Measurements from ENCODE around the gene FER. TPM values are rescaled to one million over a fixed set of nuclear protein-coding genes. Genes with fewer than 3 reads are reported as not detected.

Gene FER
- total and polyA plus RNA-seq, 2 experiments from 2014 or later, result 25.9 to 30.7 TPM

DNA sequence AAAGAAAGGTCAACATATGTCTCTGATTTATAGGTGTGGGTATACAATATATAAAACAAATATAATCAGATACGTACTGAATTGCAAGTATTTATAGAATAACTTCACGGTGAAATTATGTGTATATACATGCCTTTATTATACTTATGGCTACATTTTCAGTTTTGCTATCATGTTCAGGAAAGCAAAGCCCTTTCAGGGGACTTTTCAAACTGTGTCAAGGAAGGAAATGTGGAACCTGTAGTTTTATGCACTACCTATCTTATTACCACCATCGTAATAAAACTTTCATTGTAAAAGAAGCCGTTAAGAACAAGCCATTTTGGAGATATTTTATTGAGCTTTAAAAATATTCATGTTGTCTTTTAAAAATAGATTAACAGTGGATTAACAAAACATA is 404.9 kb downstream of the FER start:
- TF ChIP-seq, protein P1, sequence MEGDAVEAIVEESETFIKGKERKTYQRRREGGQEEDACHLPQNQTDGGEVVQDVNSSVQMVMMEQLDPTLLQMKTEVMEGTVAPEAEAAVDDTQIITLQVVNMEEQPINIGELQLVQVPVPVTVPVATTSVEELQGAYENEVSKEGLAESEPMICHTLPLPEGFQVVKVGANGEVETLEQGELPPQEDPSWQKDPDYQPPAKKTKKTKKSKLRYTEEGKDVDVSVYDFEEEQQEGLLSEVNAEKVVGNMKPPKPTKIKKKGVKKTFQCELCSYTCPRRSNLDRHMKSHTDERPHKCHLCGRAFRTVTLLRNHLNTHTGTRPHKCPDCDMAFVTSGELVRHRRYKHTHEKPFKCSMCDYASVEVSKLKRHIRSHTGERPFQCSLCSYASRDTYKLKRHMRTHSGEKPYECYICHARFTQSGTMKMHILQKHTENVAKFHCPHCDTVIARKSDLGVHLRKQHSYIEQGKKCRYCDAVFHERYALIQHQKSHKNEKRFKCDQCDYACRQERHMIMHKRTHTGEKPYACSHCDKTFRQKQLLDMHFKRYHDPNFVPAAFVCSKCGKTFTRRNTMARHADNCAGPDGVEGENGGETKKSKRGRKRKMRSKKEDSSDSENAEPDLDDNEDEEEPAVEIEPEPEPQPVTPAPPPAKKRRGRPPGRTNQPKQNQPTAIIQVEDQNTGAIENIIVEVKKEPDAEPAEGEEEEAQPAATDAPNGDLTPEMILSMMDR (IDR thresholded peaks at IDR 0.05; ENCODE audit: low read depth, low read length), result no peak
- Histone ChIP-seq H3K4me1 (ENCODE audit: low read depth) (no peaks in the 10 kb centered on the region), H3K27me3 (no peaks in the 10 kb centered on the region), H3K9me3 (ENCODE audit: low read depth) (no peaks in the 10 kb centered on the region), H3K4me3 (no peak overlapping the region), H3K36me3 (no peaks in the 10 kb centered on the region), H3K27ac (no peak overlapping the region)
- no peak for DNase-seq (ENCODE audit: low read depth in 1 of 2, low spot score in 1 of 2)

DNA sequence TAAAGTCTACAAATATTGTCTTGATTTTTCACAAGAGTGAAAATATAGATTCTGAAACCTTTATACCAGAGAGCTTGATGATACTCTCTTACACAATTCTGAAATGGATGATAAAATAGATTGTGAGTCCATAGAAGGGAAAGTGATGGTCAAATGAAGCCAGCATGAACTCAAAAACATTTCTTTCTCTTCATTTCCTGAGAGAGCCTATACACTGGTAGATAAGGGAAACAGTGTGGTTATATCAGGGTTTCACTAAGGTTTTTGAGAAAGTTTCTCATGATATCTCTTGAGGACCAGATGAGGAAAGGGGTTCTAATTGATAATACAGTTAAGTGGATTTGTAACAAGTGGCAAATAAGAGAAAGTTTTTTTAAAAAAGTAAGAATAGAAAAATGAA is 407.9 kb downstream of the FER start:
- no peaks in the 10 kb centered on the region for H3K27me3 ChIP-seq
- H3K27ac ChIP-seq, result no peak overlapping the region
- H3K4me3 ChIP-seq, result no peak overlapping the region
- H3K4me1 ChIP-seq (ENCODE audit: low read depth), result no peaks in the 10 kb centered on the region
- TF ChIP-seq, protein P1 (IDR thresholded peaks at IDR 0.05; ENCODE audit: low read depth, low read length), result no peak
- no peaks in the 10 kb centered on the region for H3K36me3 ChIP-seq
- H3K9me3 ChIP-seq (ENCODE audit: low read depth), result no peaks in the 10 kb centered on the region
- DNase-seq (ENCODE audit: low read depth in 1 of 2, low spot score in 1 of 2), result no peak

DNA sequence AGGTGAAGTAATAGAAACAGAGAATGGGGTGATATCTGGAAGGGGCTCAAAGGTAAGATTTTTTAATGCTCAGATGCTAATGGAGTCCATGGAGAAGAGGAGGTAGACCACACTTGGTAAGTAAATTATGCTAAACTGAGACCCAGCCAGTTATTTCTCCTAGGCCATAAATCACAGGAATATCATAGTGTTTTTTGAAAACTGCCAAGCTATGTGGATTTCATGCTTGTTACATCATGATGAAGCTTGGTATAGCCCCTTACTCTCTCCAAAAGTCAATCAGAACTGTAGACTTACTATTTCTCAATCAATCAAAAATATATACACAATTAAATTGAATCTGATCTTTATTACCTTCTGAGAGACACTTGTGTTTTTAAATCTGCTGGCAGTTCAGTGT is 409.2 kb downstream of the FER start:
- no peak overlapping the region for H3K4me3 ChIP-seq
- H3K4me1 ChIP-seq (ENCODE audit: low read depth), result no peaks in the 10 kb centered on the region
- H3K9me3 ChIP-seq (ENCODE audit: low read depth), result no peaks in the 10 kb centered on the region
- no peak for DNase-seq (ENCODE audit: low read depth in 1 of 2, low spot score in 1 of 2)
- H3K36me3 ChIP-seq, result no peaks in the 10 kb centered on the region
- no peaks in the 10 kb centered on the region for H3K27me3 ChIP-seq
- TF ChIP-seq, protein P1 (IDR thresholded peaks at IDR 0.05; ENCODE audit: low read depth, low read length), result no peak
- H3K27ac ChIP-seq, result no peak overlapping the region

DNA sequence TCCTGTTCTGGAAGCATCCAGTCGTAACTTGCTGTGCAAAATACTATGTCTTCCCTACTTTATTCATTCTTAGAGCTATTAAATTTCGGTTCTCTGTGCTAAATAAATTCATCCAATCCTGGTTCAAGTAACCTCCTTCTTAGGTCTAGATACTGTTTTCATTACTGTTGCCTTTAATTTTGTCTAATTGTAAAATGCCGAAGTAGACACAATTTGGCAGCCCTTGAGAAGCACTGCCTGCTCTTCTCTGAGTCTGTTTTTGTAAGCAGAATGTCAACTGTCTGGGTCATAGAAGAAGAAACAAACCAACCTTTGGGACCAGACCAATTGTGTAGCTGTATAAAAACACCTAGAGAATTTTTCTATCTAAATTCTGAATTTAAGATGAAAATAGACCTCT is 412.8 kb downstream of the FER start:
- H3K27ac ChIP-seq, result no peak overlapping the region
- H3K27me3 ChIP-seq, result no peaks in the 10 kb centered on the region
- H3K36me3 ChIP-seq, result no peaks in the 10 kb centered on the region
- no peaks in the 10 kb centered on the region for H3K9me3 ChIP-seq (ENCODE audit: low read depth)
- H3K4me1 ChIP-seq (ENCODE audit: low read depth), result no peaks in the 10 kb centered on the region
- DNase-seq (ENCODE audit: low read depth in 1 of 2, low spot score in 1 of 2), result no peak
- H3K4me3 ChIP-seq, result no peak overlapping the region
- TF ChIP-seq, protein P1 (IDR thresholded peaks at IDR 0.05; ENCODE audit: low read depth, low read length), result no peak

DNA sequence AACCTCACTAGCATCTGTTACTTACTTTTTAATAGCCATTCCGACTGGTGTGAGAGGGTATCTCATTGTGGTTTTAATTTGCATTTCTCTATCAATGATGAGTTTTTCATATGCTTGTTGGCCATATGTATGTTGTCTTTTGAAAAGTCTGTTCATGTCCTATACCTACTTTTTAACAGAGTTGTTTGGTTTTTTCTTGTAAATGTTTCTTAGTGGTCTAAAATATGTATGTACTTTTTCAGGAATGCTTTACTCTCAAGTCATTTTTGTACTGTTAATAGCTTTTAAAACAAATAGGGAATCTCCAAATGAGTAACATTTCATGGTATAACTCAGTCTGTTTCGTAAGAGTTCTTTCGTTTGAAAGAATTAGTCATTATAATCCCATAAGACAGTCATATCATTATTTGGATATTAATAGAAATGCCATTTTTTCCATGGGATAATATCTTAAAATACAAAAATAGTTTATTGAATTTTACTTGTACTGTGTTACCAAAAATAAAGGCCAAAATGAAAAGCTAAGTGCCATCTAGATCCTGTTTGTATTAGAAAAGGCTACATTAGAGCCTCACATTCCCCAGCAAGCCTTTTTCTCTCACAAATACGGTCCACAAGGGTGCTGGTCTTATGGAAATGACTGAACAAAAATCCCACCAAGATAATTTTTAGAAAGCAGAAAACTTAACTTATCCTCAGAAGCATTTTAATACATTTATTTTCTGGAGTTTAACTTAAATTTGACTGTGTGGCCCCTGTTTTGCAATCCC is 414.4 kb downstream of the FER start:
- Histone ChIP-seq H3K27me3 (no peaks in the 10 kb centered on the region), H3K36me3 (no peaks in the 10 kb centered on the region), H3K27ac (no peak overlapping the region), H3K4me1 (ENCODE audit: low read depth) (no peaks in the 10 kb centered on the region), H3K9me3 (ENCODE audit: low read depth) (no peaks in the 10 kb centered on the region), H3K4me3 (no peak overlapping the region)
- DNase-seq (ENCODE audit: low read depth in 1 of 2, low spot score in 1 of 2), result peak in 1 of 2 donors; percentile 29
- TF ChIP-seq, protein P1 (IDR thresholded peaks at IDR 0.05; ENCODE audit: low read depth, low read length), result no peak
